Stomach (tissue), 9 donors: ENCODE data around the gene OLFM4. TPM values are rescaled to one million over a fixed set of nuclear protein-coding genes. Genes with fewer than 3 reads are reported as not detected.

ENCODE experiments used
- DNase-seq, 2 donors: peaks; one replicate each; pipeline versions ENCODE4 v3.0.0 to v3.0.0-alpha.2; 2013 to 2019
- H3K27ac ChIP-seq, 5 donors: fragments of 200-600 bp in 4 of 5; sonication (generic) in 4 of 5; one replicate each; pipeline ENCODE4 v1.5.1; 2013 to 2019; ENCODE audit warnings: mild to moderate bottlenecking in 1 of 5, moderate library complexity in 1 of 5
- H3K27me3 ChIP-seq, 3 donors: fragments of 200-600 bp; sonication (generic); one replicate each; pipeline ENCODE4 v1.5.1; 2017 to 2019; ENCODE audit warnings: mixed run types in 1 of 3
- H3K36me3 ChIP-seq, 4 donors: fragments of 200-600 bp; sonication (generic); 1 replicate in 3 of 4; 2 replicates in 1 of 4; pipeline ENCODE4 v1.5.1; 2016 to 2019
- H3K4me1 ChIP-seq, 4 donors: fragments of 200-600 bp; sonication (generic); one replicate each; pipeline ENCODE4 v1.5.1; 2016 to 2019
- H3K4me3 ChIP-seq, 4 donors: fragments of 200-600 bp; sonication (generic) in 3 of 4; one replicate each; pipeline ENCODE4 v1.5.1; 2016 to 2019; ENCODE audit warnings: mild to moderate bottlenecking in 1 of 4
- H3K9me3 ChIP-seq, 4 donors: fragments of 200-600 bp; sonication (generic); one replicate each; pipeline ENCODE4 v1.5.1; 2016 to 2019
- CTCF ChIP-seq, 7 experiments: fragments of 450-650 bp in 4 of 7; fragments of 200-600 bp in 3 of 7; sonication (generic) in 3 of 7; IDR thresholded peaks; one replicate each; pipeline ENCODE4 v1.5.1; 2016 to 2019; ENCODE audit warnings: antibody characterized with exemption in 7 of 7, control low read depth in 2 of 7, mild to moderate bottlenecking in 1 of 7
- EP300 ChIP-seq: sonication (generic); formaldehyde crosslinking; IDR thresholded peaks from one replicate; pipeline ENCODE4 v1.6.1; 2017; ENCODE audit warnings: antibody characterized with exemption
- POLR2A ChIP-seq, 4 donors: fragments of 450-650 bp; IDR thresholded peaks; one replicate each; pipeline ENCODE4 v1.6.1; 2016; ENCODE audit warnings: antibody characterized with exemption in 4 of 4, control low read depth in 2 of 4, mild to moderate bottlenecking in 1 of 4, moderate library complexity in 1 of 4
- POLR2AphosphoS5 ChIP-seq, 3 donors: sonication (generic); formaldehyde crosslinking; IDR thresholded peaks; one replicate each; pipeline ENCODE4 v1.6.1; 2016; ENCODE audit warnings: antibody characterized with exemption in 3 of 3
- WGBS, 5 donors: extraction: QIAGEN DNeasy Blood & Tissue Kit in 3 of 5; methylation state at CpG; one replicate each; pipeline versions ENCODE4 v1.1.5 to v1.1.7; 2013 to 2018; 5-methylcytosine and 5-hydroxymethylcytosine counted together
- intact Hi-C: fragments of 100-400 bp; cut with DNase I; formaldehyde crosslinking; loops from one replicate; pipeline ENCODE4 v1.15.1; 2023; ENCODE audit warnings: low total_unique reads
- polyA plus RNA-seq, 3 donors: library from polyadenylated mRNA; stranded (reverse); fragments of 200-250 nt; gene quantifications; one replicate each; pipeline ENCODE4 v1.2.3, GENCODE V29; 2013
- total RNA-seq, 5 donors: library from RNA; depleted of rRNA; stranded (reverse); fragments of >200 nt; gene quantifications; one replicate each; pipeline versions ENCODE4 v1.1.0 to v1.2.3, GENCODE V29; 2014 to 2016
- donor health status: healthy with polysubstance abuse.
- donor health status: Bipolar disorder and iron deficiency.
- donor health status: healthy.

OLFM4 gene
- total and polyA plus RNA-seq, 8 donors = 0.92 to 167 (median 34.8) TPM; not detected in 1

DNA sequence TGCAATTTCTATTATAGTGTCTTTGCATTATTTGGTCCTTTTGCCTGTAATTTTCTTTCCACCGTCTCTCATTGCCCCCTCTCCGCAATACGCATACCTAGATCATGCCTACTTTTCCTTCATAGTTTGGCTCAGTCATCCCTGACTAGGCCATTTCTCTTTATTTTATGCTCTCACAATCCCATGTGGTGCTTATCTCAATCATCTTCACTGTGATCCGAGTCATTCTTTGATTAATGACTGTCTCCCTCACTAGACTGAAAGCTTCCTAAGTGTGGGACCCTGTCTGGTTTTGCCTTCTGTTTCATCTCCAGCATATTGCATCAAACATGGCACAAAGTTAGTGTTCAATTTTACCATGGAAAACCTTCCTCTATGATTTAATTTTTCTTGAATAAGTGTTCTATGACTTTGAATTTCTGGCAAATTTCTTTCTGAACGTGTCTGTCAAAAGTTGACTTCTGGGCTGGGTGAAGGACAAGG lies 43.7 kb upstream of the OLFM4 start:
- TF ChIP-seq POLR2AphosphoS5 (IDR thresholded peaks at IDR 0.05) (no peak), EP300 (no peak), CTCF (IDR thresholded peaks at IDR 0.05) (no peak), POLR2A (IDR thresholded peaks at IDR 0.05) (no peak)
- DNase-seq = no peak
- Histone ChIP-seq H3K4me1 (no peaks in the 10 kb centered on the region), H3K9me3 (no peaks in the 10 kb centered on the region), H3K4me3 (no peak overlapping the region), H3K27me3 (no peaks in the 10 kb centered on the region), H3K36me3 (no peaks in the 10 kb centered on the region), H3K27ac (no peak overlapping the region)
- 79 to 88% (median 86%) methylated on average over 5 of the region's 5 CpGs for WGBS, 5 donors
- intact Hi-C loops = no loop called here

- no peak for DNase-seq
- no peaks in the 10 kb centered on the region for H3K36me3 ChIP-seq
- H3K4me1 ChIP-seq = no peaks in the 10 kb centered on the region
- no peaks in the 10 kb centered on the region for H3K9me3 ChIP-seq
- TF ChIP-seq POLR2AphosphoS5 (IDR thresholded peaks at IDR 0.05) (no peak), CTCF (IDR thresholded peaks at IDR 0.05) (no peak), POLR2A (IDR thresholded peaks at IDR 0.05) (no peak), EP300 (no peak)
- intact Hi-C loops = no loop called here
- no peak overlapping the region for H3K27ac ChIP-seq
- no peak overlapping the region for H3K4me3 ChIP-seq
- 88 to 93% (median 91%) methylated on average over 13 of the region's 13 CpGs for WGBS, 5 donors
- H3K27me3 ChIP-seq = no peaks in the 10 kb centered on the region
Observed at GRCh38 chr13:52991344-52992020, 37.1 kb upstream of the OLFM4 start.

DNA sequence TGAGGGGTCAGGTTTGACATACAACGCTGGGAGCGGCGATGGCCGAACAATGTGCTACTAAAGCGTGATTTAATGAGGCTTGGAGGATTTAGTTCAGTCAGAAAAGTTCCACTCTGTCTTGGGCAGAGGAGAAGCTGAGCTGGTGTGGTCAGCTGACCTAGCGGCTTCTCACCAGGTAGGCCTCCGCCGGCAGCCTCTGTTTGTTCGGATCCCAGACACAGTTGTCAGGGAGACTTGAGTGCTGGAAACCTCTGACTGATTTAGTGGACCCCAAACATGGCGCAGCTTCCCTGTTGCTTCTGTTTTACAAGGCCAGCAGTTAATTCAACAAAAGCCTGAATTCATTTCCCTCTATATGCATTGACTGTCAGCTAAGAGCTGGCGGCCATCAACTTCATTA lies 36.5 kb upstream of the OLFM4 start:
- no peak overlapping the region for H3K4me3 ChIP-seq
- no peaks in the 10 kb centered on the region for H3K36me3 ChIP-seq
- no peak for TF ChIP-seq POLR2AphosphoS5 (IDR thresholded peaks at IDR 0.05)
- no peak for TF ChIP-seq CTCF (IDR thresholded peaks at IDR 0.05)
- no peak for TF ChIP-seq POLR2A (IDR thresholded peaks at IDR 0.05)
- no peak for TF ChIP-seq EP300
- no peaks in the 10 kb centered on the region for H3K9me3 ChIP-seq
- no peaks in the 10 kb centered on the region for H3K27me3 ChIP-seq
- no peak overlapping the region for H3K27ac ChIP-seq
- intact Hi-C loops = no loop called here
- 94 to 97% (median 95%) methylated on average over 11 of the region's 11 CpGs for WGBS, 5 donors
- no peaks in the 10 kb centered on the region for H3K4me1 ChIP-seq
- no peak for DNase-seq

DNA sequence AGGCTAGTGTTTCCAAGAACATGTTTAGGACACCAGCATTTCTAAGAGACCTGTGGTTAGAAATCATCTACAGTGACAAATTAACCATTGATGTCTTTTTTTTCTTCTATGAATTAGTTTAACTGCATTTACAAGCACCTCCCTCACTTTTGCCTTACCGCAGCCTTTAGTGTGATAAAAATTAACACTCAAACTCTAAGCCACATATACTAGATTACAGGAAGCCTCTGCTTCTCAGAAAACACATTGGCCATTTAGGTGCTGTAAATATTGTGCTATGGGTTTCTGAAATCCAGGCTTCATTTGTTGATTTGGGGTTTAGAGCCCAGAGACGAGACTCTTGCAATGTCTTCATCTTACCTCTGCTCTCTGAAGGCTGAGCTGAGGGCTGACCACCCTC lies 34.6 kb upstream of the OLFM4 start:
- TF ChIP-seq POLR2A (IDR thresholded peaks at IDR 0.05) (no peak), EP300 (no peak), CTCF (IDR thresholded peaks at IDR 0.05) (no peak), POLR2AphosphoS5 (IDR thresholded peaks at IDR 0.05) (no peak)
- H3K4me3 ChIP-seq = no peak overlapping the region
- no peaks in the 10 kb centered on the region for H3K36me3 ChIP-seq
- no peak overlapping the region for H3K27ac ChIP-seq
- no peaks in the 10 kb centered on the region for H3K4me1 ChIP-seq
- DNase-seq = no peak
- no peaks in the 10 kb centered on the region for H3K27me3 ChIP-seq
- no peaks in the 10 kb centered on the region for H3K9me3 ChIP-seq
- intact Hi-C loops = no loop called here
- 49 to 72% (median 61%) methylated on average over 2 of the region's 2 CpGs for WGBS, 5 donors
